Thyroid gland (tissue), 4 donors: ENCODE data around the gene FRMD7.
"Not testable (repeated sequence)": the region's sequence is repeated elsewhere in the genome, so short reads cannot be mapped to it uniquely, and the experiment has no call there.

Experiments used
- POLR2A ChIP-seq, 2 donors: fragments of 450-650 bp; IDR thresholded peaks; one replicate each; pipeline ENCODE4 v1.6.1; 2017; ENCODE audit warnings: antibody characterized with exemption in 2 of 2, mild to moderate bottlenecking in 2 of 2, moderate library complexity in 1 of 2
- TF ChIP-seq, protein P1 (sequence below), 6 experiments: fragments of 200-600 bp in 3 of 6; fragments of 450-650 bp in 3 of 6; sonication (generic) in 3 of 6; IDR thresholded peaks; one replicate each; pipeline ENCODE4 v1.5.1; 2016 to 2019; ENCODE audit warnings: antibody characterized with exemption in 6 of 6, mild to moderate bottlenecking in 2 of 6, inconsistent platforms in 1 of 6, moderate library complexity in 1 of 6

DNA sequence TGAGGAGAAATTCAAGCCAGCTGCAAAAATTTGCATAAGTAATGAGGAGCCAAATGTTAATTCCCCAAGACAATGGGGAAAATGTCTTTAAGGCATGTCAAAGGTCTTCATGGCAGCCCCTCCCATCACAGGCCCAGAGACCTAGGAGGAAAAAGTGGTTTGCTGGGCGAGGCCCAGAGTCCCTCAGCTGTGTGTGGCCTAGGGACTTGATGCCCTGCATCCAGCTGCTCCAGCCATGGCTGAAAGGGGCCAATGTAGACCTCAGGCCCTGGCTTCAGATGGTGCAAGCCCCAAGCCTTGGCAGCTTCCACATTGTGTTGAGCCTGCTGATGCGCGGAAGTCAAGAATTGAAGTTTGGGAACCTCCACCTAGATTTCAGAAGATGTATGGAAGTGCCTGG, 35.3 kb upstream of the FRMD7 start:
- TF ChIP-seq POLR2A (IDR thresholded peaks at IDR 0.05): not testable (repeated sequence)
- TF ChIP-seq, protein P1, sequence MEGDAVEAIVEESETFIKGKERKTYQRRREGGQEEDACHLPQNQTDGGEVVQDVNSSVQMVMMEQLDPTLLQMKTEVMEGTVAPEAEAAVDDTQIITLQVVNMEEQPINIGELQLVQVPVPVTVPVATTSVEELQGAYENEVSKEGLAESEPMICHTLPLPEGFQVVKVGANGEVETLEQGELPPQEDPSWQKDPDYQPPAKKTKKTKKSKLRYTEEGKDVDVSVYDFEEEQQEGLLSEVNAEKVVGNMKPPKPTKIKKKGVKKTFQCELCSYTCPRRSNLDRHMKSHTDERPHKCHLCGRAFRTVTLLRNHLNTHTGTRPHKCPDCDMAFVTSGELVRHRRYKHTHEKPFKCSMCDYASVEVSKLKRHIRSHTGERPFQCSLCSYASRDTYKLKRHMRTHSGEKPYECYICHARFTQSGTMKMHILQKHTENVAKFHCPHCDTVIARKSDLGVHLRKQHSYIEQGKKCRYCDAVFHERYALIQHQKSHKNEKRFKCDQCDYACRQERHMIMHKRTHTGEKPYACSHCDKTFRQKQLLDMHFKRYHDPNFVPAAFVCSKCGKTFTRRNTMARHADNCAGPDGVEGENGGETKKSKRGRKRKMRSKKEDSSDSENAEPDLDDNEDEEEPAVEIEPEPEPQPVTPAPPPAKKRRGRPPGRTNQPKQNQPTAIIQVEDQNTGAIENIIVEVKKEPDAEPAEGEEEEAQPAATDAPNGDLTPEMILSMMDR (IDR thresholded peaks at IDR 0.05): not testable (repeated sequence)
